Fibroblast of skin of back (primary cell): ENCODE measurements around the gene SPON2.

Experiments
- DNase-seq: peaks from one replicate; pipeline ENCODE4 v3.0.0-alpha.2; 2013

Gene SPON2

DNA sequence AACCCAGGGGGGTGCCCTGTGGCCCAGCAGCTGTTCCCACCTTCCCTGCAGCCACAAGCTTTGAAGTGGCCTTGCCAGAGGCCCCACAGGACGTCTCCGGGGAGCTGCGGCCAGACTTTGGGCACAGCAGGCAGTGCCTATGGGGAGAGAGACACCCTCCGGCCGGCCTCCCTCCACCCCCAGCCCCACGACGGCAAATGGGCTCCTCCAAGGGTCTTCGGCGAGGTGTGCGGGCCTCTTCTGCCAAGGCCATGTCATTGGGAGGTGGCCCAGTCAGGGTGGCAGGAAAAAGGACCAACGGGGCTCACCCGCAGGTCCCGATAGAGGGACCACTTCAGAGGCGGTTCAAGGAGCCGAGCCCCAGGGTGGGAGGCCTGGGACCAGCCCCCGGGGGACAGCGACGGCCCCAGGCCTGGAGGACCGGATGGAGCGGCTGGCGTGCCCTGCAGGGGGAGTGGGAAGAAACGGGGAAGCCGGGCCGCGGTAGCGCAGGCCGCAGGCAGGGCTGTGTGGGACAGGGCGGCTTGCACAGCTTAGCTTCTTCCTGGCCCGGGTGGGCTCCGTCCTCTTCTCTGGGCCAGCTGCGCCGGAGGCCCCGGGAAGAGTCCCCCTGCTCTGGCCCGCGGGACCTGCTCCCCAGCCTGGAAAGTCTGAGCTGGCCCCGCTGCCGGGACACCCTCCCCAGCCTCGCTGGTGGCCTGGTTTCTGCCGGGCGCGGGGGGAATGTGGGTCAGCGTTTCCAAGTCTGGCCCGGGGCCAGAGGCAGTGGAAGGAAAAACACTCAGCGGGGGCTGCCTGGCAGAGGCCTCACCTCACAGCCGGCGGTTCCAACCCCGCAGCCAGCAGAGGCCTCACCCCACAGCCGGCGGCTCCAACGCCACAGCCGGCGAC is 21.9 kb upstream of the SPON2 start:
- DNase-seq: no peak

DNA sequence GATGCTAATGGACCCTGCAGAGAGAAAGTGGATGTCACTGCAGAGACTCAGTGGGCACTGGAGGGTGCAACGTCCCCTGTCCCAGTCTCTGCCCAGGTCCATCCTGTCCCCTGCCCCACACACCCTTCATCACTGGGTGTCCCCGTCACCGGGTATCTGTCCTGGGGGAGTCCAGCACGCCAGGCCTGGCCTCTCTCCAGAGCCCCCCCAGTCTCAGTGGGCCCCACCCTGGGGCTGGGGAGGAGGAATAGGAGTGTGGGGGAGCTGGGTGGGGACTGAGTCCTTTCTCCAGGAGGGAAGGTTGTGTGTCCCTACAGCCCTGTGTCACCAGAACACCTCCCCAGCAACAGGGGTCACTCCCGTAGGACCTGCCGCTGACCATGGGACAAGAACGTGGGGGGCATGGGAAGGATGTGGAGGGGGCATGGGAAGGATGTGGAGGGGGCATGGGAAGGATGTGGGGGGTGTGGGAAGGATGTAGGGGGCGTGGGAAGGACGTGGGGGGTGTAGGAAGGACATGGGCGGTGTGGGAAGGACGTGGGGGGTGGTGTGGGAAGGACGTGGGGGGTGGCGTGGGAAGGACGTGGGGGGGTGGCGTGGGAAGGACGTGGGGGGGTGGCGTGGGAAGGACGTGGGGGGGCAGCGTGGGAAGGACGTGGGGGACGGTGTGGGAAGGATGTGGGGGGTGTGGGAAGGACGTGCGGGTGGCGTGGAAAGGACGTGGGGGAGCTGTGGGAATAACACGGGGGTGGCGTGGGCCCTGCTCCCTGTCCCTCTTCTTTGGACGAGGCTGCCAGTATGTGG is 21.0 kb upstream of the SPON2 start:
- no peak for DNase-seq

DNA sequence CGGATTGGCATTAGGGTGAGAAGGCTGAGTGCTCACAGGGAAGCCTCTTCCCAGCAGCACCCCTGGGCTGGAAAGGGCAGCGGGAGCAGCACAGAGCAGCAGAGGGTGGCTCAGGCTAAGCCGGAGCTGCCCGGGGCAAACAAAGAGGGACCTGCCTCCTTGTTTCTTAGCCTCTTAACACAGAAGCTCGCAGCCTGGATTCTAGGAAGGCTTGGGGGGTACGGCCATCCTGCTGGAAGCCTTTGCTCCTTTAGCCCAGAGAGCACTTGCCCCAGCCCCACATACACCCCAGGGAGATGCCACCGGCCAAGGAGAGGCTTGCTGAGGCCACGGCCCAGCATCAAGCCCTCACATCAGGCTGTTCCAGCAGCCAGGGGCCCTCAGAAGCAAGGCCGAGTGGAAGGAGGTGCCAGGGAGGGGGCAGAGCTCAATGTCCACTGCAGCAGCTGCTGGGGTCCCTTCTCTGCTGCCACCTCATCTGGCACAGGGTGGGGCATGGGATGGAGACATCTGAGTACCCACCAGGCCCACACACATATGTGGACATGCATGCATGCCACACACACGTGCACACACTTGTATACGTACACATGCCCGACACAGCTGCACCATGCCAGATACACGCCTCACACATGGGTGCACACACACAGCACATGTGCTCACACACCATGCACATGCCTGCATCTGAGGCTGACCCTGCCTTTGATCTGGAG is 20.3 kb upstream of the SPON2 start:
- no peak for DNase-seq

DNA sequence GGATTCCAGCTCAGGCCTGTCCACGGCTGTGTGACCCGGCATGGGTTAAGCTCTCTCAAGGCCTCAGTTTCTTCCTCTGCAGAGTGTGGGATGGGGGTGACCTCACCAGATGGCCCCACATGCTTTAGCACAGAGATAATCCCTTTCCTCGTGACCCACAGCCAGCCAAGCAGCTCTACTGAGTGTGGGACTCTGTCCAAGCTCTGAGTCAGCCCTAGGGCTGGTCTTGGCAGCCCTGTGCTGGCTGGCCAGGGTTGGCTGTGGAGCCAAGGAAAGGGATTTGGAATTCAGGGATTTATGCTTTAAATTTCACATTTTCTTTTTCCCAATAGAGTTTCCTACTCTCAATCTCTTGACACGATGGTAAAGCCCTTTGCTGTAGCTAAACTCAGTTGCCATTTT is 19.7 kb upstream of the SPON2 start:
- DNase-seq: peak; percentile 96

DNA sequence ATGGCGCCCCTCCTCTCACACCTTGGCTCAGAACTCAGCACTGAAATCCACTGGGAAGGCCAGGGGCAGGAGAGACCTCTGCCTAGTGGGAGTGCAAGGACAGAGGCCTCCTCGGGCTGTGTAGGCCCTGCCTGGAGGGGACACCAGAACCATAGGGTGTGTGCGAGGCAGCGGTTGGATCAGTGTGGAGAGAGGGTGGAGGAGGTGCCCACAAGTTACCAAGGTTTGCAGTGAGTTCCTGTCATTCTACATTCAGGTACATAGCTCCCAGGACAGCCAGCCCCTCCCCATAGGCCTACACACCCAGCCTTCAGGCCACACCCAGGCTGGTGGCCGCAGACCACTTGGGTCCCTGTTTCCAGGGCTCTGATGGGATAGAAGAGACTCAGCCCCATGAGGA is 19.2 kb upstream of the SPON2 start:
- DNase-seq: no peak

DNA sequence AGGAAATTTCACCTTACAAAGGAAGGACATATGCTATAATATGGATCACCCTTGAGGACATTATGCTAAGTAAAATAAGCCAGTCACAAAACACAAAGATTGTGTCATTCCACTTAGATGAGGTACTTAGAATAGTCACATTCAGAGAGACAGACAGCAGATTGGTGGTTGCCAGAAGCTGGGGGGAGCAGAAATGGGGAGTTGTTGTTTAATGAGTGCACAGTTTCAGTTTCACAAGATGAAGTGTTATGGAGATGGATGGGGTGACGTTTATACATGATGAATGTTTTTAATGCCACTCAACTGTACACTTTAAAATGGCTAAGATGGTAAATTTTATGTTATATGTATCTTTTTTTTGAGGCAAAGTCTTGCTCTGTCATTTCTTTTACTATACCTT is 14.8 kb upstream of the SPON2 start:
- peak; percentile 34 for DNase-seq

DNA sequence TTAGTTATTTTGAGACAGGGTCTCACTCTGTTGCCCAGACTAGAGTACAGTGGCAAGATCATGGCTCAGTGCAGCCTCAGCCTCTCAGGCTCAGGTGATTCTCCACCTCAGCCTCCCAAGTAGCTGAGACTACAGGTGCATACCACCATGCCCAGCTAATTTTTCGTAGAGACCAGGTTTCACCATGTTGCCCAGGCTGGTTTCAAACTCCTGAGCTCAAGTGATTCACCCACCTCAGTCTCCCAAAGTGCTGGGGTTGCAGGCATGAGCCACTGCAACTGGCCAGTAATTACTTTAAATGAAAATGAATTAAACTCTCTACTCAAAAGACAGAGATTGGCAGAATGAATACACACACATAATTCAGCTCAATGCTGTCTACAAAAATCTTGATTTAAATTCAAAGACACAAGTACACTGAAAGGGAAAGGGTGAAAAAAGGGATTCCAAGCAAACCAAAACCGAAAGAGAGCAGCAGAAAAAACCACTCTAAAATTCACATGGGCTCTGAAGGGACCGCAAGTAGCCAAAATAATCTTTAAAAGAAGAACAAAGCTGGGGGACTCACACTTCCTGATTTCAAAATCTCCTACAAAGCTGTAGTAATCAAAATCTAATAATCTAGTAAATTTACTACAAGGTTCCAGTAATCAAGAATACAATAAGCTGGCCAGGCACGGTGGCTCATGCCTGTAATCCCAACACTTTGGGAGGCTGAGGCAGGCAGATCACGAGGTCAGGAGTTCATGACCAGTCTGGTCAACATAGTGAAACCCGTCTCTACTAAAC is 11.8 kb upstream of the SPON2 start:
- no peak for DNase-seq

DNA sequence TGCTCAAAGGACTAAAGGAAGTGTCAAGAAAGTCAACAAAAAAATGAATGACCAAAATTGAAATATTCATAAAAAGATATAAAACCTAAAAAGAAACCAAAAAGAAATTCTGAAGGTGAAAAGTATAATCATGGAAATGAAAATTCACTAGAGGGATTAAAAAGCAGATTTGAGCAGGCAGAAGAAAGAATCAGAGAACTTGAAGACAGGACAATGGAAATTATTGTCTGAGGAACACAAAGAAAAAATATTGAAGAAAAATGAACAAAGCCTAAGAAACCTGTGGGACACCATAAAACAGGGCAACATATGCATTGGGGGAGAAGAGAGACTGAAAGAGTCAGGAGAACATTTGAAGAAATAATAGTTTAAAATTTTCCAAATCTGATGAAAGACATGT is 9.9 kb upstream of the SPON2 start:
- DNase-seq: no peak

DNA sequence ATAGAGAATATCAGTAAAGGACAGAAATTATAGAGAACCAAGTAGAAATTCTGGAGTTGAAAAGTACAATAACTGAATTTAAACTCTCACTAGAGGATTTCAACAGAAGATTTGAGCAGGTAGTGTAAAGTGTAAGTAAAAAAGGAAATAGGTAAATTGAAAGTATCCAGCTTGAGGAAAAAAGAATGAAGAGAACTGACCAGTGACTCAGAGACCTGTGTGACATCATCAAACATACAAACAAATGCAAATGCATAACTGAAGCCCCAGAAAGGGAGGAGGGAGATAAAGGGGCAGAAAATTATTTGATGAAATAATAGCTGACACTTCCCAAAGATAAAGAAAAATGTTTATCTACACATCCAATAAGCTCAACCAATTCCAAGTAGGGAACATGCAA is 8.3 kb upstream of the SPON2 start:
- DNase-seq: no peak

DNA sequence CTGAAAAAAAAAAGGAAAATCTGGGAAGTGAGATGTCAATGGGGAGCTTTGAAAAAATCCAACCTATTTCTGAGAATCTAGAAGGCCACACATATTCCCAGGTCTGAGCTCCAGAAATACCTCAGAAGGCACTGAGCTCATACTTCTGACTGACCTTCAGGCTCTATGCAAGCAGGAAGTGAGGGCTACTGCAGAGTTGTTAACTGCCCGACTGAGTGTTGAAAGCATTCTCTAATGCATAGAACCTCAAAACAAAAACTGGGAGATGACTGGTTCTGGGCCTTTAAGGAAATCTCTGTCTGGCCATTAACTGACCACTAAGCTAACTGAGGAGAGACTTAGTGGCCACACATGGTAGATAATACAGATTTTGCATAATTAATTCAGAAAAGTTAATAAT is 7.6 kb upstream of the SPON2 start:
- DNase-seq: no peak

DNA sequence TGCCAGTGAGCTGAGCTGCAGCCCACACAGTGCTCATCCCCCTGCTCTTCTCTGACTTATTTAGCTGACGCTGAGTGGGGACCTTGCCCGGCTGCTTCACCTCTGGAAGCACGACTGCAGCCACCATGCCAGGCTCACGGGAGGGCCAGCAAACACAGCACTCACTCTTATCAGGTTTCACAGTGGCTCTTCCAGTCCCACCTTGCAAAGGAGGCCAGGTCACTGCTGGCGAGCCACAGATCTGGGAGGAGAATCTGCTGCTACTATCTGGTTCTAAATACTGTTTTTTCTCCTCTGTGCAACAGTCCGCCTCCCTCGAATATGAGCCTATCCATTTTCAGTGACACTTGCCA is 6.7 kb upstream of the SPON2 start:
- DNase-seq: no peak

DNA sequence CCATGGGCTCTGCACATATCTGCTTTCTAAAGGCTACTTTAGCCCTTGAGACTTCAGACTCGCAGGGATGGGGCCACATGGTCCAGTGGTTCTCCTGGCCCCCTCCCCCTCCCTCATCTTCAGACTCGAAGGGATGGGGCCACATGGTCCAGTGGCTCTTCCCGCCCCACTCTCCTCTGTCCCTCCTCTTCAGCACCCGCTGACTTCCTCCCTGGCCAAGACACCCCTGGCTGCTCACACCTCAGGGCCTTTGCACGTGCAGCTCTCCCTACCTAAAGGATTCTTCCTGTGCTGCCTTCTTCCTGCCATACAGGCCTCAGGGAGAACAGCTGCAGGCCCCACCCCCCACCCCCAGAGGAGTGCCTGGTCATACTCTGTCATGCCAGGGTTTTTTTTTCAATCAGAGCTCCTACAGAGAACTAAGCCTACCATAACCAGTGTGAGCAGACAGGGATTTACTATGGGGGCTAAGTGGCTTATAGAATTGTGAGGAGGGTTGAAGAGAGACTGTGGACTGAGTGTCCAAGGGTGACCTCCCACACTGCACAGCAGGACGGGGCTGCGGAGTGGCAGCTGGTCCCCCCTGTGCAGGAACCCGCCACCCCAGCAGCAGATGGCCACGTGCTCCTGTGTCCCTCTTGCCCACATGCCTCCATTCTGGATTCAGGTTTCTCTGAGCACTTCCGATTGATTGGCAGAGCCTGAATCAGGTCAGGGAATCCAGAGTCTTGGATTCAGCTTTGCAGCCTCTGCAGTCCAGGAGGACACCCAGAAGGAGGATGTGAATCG is 6.1 kb upstream of the SPON2 start:
- no peak for DNase-seq

DNA sequence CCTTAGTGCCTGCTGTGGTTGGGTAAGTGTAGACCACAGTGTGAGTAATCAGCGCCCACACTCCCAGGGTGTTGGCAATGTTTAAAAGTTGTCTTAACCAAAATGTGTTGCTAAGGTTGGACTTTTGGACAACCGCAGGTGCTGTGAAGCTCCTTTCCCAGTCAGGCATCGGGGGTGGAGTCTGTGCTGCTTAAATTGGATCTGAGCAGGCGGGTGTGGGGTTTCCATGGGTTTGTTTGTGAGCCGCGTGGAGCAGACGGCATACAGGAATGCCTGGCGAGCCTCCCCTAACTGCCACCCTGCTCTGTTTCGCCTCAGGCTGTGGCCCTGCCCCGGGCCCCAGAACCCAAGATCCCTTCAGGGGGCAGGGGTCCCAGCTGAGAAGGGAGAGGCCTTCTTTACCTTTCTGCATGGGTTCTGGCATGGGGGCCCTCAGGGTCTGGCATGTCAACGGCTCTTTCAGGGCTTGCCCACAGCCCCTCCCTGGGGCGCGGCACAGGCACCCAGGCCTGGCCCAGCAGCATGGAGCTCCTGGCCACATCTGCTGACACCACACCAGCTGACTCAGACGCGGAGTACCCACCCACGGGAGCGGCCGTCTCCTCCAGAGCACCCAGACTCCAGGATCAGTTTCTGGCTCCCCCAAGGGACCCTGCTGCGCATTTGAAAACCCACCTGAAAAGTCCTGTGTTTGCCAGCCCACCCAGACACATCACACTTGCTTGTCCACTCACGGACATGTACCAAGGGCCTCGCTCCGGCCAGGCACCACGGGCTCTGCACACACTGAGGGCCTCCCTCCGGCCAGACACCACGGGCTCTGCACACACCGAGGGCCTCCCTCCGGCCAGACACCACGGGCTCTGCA is 5.1 kb upstream of the SPON2 start:
- no peak for DNase-seq

DNA sequence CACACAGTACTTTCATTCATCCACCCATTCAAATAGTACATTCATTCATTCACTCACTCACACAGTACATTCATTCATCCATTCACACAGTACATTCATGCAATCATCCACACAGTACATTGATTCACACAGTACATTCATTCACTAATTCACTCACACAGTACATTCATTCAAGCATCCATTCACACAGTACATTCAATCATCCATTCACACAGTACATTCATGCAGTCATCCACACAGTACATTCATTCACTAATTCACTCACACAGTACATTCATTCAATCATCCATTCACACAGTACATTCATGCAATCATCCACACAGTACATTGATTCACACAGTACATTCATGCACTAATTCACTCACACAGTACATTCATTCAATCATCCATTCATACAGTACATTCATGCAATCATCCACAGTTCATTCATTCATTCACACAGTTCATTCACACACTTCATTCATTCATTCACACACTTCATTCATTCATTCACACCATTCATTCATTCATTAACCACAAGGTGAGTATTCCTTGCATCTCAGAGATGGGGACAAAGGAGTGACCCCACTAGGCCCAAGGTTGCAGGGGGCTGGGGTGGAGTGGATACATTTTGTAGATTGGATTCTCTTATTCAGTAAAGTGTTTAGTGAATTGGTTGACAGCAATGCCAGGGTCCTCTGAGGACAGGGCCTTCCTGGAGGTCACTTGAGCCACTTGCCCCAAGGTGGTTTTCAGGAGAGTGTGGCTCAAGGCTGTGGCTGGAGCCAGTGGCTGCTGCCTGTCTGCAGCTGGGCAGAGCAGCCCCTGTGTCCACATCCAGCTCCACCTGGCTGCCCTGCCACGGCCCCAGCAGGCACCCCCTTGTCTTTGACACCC is 4.3 kb upstream of the SPON2 start:
- DNase-seq: no peak

DNA sequence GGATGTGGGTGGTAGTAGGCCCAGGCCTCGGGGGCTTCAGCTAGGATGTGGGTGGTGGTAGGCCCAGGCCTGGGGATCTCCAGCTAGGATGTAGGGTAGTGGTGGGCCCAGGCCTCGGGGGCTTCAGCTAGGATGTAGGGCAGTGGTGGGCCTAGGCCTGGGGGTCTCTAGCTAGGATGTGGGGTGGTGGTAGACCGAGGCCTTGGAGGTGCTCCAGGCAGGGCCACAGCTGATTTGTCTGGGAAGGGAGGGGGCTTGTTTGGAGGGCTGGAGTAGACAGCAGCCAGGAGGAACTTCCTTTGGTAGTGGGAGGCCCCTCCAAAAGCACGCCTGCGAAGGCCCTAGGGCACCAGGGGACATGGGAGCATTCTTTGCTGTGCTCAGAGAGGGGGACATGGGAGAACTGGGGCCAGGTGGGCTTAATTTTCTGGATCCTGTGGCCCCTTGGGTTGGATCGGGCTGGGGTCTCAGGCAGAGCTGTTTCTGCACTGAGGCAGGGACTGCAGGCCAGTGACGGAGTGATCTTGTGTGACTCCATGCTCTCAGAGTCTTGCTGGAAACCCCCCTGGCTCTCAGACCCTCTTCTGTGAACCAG is 3.3 kb upstream of the SPON2 start:
- no peak for DNase-seq

DNA sequence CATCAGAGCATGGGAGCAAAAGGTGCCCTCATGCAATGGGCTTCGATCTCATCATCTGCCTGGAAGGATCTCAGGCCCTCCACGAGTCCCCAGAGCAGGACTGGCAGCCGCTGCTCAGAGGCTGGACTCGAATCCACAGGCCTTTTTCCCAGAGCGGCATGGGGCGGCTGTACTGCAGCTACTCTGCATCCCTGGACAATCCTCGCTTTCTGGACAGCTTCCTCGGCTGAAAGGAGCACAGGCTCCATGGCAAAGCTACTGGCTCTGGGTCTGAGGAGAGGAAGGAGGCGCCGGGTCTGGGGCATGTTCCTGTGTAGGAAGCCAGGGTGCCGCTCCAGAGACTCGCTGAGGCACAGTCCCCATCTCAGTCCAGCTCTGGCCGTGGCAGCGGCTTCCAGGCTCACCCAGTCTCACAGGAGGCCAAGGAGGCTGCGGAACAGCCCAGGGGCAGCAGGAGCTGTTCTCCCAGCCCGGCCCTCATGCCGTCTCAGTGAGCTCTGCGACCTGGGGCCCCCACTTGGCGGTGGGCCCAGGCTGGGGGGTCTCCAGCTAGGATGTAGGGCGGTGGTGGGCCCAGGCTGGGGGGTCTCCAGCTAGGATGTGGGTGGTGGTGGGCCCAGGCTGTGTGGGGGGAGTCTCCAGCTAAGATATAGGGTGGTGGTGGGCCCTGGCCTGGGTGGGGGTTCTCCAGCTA is 2.7 kb upstream of the SPON2 start:
- DNase-seq: no peak

DNA sequence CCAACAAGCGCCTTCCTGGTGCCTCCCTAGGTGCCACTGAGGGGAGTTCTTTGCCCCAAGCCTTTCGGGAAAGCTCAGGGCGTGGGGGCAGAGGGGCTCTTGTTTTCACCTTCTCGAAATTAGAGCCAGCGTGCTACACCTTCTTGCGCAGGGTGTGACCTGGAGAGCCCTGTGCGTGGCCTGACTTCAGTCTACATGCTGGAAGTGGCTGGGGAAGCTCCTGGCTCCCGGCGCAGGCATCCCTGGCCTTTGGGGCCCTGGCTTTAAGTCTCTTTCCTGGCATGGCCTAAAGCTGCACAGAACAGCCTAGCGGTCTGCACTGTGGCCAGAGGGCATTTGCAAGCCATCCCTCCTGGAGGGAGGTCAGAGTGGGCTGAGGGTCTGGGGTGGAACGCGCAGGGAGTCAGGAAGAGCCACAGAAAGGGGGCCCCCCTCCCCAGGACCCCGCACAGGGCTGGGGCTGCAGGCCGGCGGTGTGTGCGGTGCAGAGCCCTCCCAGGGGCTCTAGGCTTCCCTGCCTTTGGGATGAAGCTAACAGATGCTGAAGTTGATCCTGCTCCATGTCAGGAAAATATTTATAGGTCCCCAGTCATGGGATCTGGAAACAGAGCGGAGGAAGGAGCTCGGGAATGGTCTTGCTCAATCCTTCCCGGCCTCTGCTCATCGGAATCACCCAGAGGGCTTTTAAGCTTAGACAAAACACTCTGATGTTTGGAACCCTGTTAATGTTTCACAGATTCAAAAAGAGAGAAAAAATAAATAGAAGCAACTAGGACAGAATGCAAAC is 781 bp upstream of the SPON2 start:
- no peak for DNase-seq
